Coronary artery (tissue), 2 donors: ENCODE data around the gene NDUFS3.
"Not testable (repeated sequence)": the region's sequence is repeated elsewhere in the genome, so short reads cannot be mapped to it uniquely, and the experiment has no call there.

Experiments
- DNase-seq: peaks from one replicate; pipeline ENCODE4 v3.0.0-alpha.2; 2017; ENCODE audit warnings: low spot score
- H3K27ac ChIP-seq, 2 donors: fragments of 200-600 bp; sonication (generic); one replicate each; pipeline ENCODE4 v1.5.1; 2016 to 2019
- H3K4me3 ChIP-seq: fragments of 200-600 bp; sonication (generic); 2 replicates; pipeline ENCODE4 v1.5.1; 2016; ENCODE audit warnings: mild to moderate bottlenecking, moderate library complexity
- TF ChIP-seq, protein P1 (sequence below): fragments of 200-600 bp; sonication (generic); IDR thresholded peaks from one replicate; pipeline ENCODE4 v1.5.1; 2019; ENCODE audit warnings: antibody characterized with exemption

Gene NDUFS3

DNA sequence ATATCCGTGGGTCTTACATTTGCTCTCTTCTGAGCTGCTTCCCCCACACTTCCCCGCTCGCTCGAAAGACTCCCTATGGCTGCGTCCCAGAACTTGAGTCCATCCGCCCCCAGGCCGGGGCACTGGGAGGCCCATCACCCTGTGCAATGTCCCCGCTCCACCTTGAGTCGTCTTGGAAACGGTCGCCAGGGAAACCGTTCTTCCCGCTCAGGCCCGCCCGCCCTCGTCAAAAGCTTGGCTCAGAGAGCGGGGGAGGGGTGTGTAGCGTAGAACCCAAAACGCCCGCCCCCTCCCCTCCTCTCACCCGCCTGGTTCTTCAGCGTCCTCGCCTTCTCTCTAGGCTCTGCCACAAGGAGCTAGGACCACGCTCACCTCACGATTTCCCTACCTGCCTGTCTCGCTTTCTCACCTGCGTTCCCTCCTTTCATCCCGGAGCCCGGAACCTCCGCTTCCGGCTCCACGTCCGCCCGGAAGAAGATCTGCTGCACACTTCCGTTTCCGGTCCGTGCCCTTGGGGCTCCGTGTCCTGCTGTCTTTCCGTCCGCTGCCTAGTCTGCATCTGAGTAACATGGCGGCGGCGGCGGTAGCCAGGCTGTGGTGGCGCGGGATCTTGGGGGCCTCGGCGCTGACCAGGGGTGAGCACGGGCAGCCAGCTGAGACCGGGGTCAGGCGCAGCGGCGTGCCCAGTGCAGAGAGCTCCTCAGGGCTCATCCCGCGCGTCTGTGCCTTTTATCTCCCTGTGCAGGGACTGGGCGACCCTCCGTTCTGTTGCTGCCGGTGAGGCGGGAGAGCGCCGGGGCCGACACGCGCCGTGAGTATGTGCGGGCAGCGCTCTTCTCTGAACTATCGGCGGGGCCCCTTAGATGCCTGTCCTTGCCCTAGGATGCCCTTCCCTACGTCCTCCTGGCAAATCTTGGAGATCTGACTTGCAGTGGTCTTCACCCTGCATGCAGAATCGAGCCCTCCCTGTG, at the start of gene NDUFS3, which contains the start of gene KBTBD4:
TSS of gene NDUFS3 (plus strand) at position 551 of the 971 bp plus-strand sequence. CDS start at position 569, 18 bp downstream.
TSS of gene KBTBD4 (minus strand) at position 447 of the 971 bp plus-strand sequence. CDS start at position 428, 19 bp downstream.
- H3K27ac ChIP-seq, result peak within 1 kb of the TSS; percentile 85 to 94
- peak; percentile 93 for DNase-seq
- TF ChIP-seq, protein P1, sequence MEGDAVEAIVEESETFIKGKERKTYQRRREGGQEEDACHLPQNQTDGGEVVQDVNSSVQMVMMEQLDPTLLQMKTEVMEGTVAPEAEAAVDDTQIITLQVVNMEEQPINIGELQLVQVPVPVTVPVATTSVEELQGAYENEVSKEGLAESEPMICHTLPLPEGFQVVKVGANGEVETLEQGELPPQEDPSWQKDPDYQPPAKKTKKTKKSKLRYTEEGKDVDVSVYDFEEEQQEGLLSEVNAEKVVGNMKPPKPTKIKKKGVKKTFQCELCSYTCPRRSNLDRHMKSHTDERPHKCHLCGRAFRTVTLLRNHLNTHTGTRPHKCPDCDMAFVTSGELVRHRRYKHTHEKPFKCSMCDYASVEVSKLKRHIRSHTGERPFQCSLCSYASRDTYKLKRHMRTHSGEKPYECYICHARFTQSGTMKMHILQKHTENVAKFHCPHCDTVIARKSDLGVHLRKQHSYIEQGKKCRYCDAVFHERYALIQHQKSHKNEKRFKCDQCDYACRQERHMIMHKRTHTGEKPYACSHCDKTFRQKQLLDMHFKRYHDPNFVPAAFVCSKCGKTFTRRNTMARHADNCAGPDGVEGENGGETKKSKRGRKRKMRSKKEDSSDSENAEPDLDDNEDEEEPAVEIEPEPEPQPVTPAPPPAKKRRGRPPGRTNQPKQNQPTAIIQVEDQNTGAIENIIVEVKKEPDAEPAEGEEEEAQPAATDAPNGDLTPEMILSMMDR, result no peak
- peak within 1 kb of the TSS; percentile 84 for H3K4me3 ChIP-seq

DNA sequence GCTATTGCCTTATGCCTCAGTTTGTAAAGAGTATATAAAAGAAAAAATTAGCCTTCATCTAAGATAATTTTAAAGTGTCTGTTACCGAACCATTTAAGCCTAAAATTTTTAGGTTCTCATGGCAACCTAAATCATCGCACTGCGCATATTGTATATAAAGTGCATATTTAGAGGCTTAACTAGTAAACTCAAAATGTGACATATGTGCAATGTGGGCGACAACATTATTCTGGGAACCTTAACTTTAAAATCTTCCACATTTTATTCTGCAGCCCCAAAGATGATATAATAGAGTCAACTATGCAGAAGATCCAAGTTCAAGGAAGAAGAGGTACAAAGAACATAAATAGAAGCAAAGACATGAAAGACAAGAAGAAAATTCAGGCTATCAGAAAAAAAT, 48.9 kb upstream of the NDUFS3 start:
- Histone ChIP-seq H3K4me3 (no peak overlapping the region), H3K27ac (no peak overlapping the region)
- no peak for DNase-seq
- TF ChIP-seq, protein P1, result no peak

DNA sequence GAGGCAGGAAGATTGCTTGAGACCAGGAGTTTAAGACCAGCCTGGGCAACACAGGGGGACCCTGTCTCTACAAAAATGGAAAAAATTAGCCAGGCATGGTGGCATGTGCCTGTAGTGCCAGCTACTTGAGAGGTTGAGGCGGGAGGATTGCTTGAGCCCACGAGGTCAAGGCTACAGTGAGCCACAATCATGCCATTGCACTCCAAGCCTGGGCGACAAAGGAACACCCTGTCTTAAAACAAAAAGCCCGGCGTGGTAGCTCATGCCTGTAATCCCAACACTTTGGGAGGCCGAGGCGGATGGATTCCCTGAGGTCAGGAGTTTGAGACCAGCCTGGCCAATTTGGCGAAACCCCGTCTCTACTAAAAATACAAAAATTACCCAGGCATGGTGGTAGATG, 48.2 kb upstream of the NDUFS3 start:
- H3K4me3 ChIP-seq, DNase-seq: not testable (repeated sequence)
- peak overlapping the region in 1 of 2 donors; percentile 61 for H3K27ac ChIP-seq

DNA sequence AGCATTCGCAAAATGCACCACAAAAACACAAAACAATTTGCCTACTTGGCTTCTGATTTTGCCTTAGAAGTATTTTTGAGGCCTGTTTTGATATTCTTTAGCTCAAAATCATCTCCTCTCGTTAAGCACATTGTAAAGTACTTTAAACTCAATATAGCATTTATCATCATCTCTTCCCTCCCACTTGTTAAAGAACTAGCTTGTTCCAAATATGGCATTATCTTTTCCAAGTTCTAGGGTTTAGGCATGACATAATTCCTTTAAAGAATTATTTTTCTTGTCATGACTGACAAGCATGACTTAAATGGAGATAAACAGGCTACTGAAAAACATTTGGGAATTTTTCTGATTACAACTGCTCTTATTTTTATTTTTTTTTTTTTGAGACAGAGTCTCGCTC, 47.2 kb upstream of the NDUFS3 start:
- peak overlapping the region; percentile 52 to 61 for H3K27ac ChIP-seq
- TF ChIP-seq, protein P1, result no peak

DNA sequence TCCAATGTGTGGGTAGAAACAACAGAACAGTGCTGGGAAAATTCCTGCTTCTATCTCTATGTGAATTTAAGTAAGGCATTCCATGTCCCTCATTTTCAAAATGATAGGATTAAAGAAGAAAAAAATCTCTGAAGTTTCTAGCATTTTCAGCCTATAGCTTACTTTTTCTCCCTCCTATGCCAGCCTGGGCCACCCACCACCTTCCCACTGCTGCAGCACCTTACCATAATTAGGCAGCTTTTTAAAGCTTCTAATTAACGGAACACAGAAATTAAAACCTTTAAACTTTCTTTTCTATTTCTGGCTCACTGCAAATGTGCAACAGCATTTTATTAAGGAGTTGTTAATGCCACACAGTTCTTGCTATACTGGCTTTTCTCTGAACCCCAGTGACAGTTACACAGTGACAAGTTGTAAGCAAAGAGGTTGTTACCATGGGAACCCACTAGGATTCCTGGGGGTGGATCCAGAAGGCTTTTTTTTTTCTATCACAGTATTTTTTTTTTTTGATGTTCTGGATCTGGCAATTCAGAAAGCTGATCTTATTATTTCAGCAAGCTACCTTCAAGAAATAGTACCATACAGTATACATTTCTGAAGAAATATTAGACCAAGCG, 46.2 kb upstream of the NDUFS3 start:
- no peak for DNase-seq
- TF ChIP-seq, protein P1, result no peak
- peak overlapping the region; percentile 52 to 78 for H3K27ac ChIP-seq
- peak overlapping the region; percentile 1 for H3K4me3 ChIP-seq

More for the DNA sequence above, 47.2 kb upstream of the NDUFS3 start:
- no peak for DNase-seq
- H3K4me3 ChIP-seq, result peak overlapping the region; percentile 1

DNA sequence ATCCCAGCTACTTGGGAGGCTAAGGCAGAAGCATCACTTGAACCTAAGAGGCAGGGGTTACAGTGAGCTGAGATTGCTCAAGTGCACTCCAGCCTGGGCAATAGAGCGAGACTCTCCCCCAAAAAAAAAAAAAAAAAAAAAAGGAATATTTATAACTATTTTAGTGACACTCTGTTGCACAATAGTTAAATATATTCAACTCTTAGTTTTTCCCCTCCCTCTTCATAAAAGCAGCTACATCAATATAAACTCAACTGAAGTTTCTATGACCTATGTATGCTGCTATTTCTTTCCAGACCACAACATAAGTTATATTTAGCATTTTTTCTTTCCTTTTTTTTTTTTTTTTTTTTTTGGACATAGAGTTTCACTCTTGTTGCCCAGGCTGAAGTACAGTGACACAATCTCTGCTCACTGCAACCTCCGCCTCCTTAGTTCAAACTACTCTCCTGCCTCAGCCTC, 45.2 kb upstream of the NDUFS3 start:
- TF ChIP-seq, protein P1, result no peak
- no peak overlapping the region for H3K4me3 ChIP-seq
- peak overlapping the region; percentile 52 to 78 for H3K27ac ChIP-seq
- DNase-seq, result no peak

DNA sequence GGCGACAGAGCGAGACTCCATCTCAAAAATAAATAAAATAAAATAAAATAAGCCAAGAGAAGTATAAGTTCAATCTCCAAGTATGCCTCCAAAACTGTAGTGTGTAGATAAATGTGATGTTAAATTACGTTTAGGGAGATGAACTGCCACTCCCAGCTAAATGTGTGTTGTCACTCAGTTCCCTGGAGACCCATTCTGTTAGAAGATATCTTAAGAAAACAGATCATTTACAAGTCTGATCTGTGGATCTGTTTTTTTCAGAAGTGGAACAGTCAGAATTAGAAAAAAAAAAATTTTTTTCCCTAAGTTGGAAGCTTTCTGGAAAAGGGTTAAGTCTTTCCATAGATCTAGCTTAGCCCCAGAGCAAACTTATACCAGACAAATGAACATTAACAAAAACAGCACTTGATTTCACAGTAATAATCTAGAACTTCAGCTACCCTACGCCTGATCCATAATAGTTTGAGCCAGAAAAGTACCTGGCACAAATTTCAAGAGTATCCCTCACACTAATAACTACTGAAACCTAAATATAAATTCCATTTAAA, 44.1 kb upstream of the NDUFS3 start:
- Histone ChIP-seq H3K4me3 (no peak overlapping the region), H3K27ac (peak overlapping the region in 1 of 2 donors; percentile 46)
- TF ChIP-seq, protein P1, result no peak
- DNase-seq, result no peak
